Endothelial cell of umbilical vein (primary cell): Measurements from ENCODE around the gene TEDC2. TPM values are rescaled to one million over a fixed set of nuclear protein-coding genes. Genes with fewer than 3 reads are reported as not detected.

Experiments
- BruUV-seq: library from RNA; stranded (reverse); fragments of 400-500 nt; replicated peaks from 2 replicates; lab custom pipeline; 2021; lab: Mats Ljungman, UMichigan
- CTCF ChIA-PET: fragments of 300-600, 350-600 bp; sonication (Branson Sonifier 250); formaldehyde crosslinking; loops from one replicate; lab custom pipeline; 2021; ENCODE audit warnings: antibody characterized with exemption, inconsistent platforms; lab: Charles Lee
- POLR2A ChIA-PET: fragments of 300-600, 350-600 bp; sonication (Branson Sonifier 250); formaldehyde crosslinking; loops from one replicate; lab custom pipeline; 2021; ENCODE audit warnings: antibody characterized with exemption, inconsistent platforms; lab: Charles Lee
- DNase-seq: peaks from one replicate; pipeline ENCODE4 v3.0.0-alpha.2; 2011; ENCODE audit warnings: low read depth, low spot score
- FAIRE-seq: peaks from 2 replicates; lab custom pipeline; 2011; peaks lifted over from hg19 to GRCh38; lab: Jason Lieb, UNC
- H2AFZ ChIP-seq: 2 replicates; pipeline ENCODE4 v1.6.0; 2012; ENCODE audit warnings: low read depth, low read length, control low read depth, inconsistent platforms
- H3K27ac ChIP-seq: 2 replicates; pipeline ENCODE4 v1.5.1; 2011; ENCODE audit warnings: low read depth, mild to moderate bottlenecking, control low read depth, low read length, moderate library complexity; ENCODE audit not compliant: insufficient read depth
- H3K27me3 ChIP-seq, 2 experiments: 2 replicates each; pipeline versions ENCODE4 v1.6.0 to v1.6.1; 2011; ENCODE audit warnings: low read length in 2 of 2, mixed read lengths in 1 of 2; ENCODE audit not compliant: control insufficient read depth in 2 of 2, insufficient read depth in 2 of 2
- H3K36me3 ChIP-seq, 2 experiments: 2 replicates in 1 of 2; 3 replicates in 1 of 2; pipeline ENCODE4 v1.5.1; 2011; ENCODE audit warnings: low read length in 2 of 2, mild to moderate bottlenecking in 1 of 2, moderate library complexity in 1 of 2; ENCODE audit not compliant: control insufficient read depth in 2 of 2, insufficient read depth in 2 of 2; ENCODE audit errors: extremely low read depth in 1 of 2
- H3K4me1 ChIP-seq: 3 replicates; pipeline ENCODE4 v1.5.1; 2011; ENCODE audit warnings: mild to moderate bottlenecking, low read length; ENCODE audit not compliant: control insufficient read depth, insufficient read depth; ENCODE audit errors: extremely low read depth
- H3K4me2 ChIP-seq: 2 replicates; pipeline ENCODE4 v1.6.1; 2011; ENCODE audit warnings: low read length, control low read depth, mixed read lengths; ENCODE audit not compliant: insufficient read depth
- H3K4me3 ChIP-seq, 3 experiments: fragments of 200-600 bp in 1 of 3; sonication (generic), shearing (Covaris generic) in 1 of 3; replicated peaks in 1 of 3; 2 replicates each; pipeline ENCODE4 v1.5.1; 2011 to 2016; ENCODE audit warnings: control low read depth in 3 of 3, low read length in 3 of 3, mild to moderate bottlenecking in 2 of 3, inconsistent platforms in 1 of 3, low read depth in 1 of 3, moderate library complexity in 1 of 3; ENCODE audit not compliant: insufficient read depth in 1 of 3
- H3K79me2 ChIP-seq: 2 replicates; pipeline ENCODE4 v1.6.0; 2012; ENCODE audit warnings: low read length, inconsistent platforms; ENCODE audit not compliant: control insufficient read depth, insufficient read depth
- H3K9ac ChIP-seq: replicated peaks from 2 replicates; pipeline ENCODE3; 2011; ENCODE audit warnings: low read length, control low read depth; ENCODE audit not compliant: insufficient read depth; ENCODE audit errors: extremely low read depth
- H3K9me1 ChIP-seq: replicated peaks from 3 replicates; pipeline ENCODE4 v1.6.0; 2011; ENCODE audit warnings: mild to moderate bottlenecking, low read length; ENCODE audit not compliant: control insufficient read depth, insufficient read depth; ENCODE audit errors: extremely low read depth
- H3K9me3 ChIP-seq: replicated peaks from 2 replicates; pipeline ENCODE4 v1.5.1; 2012; ENCODE audit warnings: low read length, inconsistent platforms; ENCODE audit not compliant: control insufficient read depth, insufficient read depth
- H4K20me1 ChIP-seq: replicated peaks from 2 replicates; pipeline ENCODE3; 2011; ENCODE audit warnings: mild to moderate bottlenecking, low read length; ENCODE audit not compliant: control insufficient read depth, insufficient read depth; ENCODE audit errors: extremely low read depth
- CTCF ChIP-seq, 2 donors: IDR thresholded peaks; 1 replicate in 1 of 2; 2 replicates in 1 of 2; pipeline ENCODE4 v1.5.1; 2011; ENCODE audit warnings: low read length in 2 of 2, mild to moderate bottlenecking in 2 of 2, moderate library complexity in 2 of 2, control low read depth in 1 of 2, inconsistent platforms in 1 of 2, low read depth in 1 of 2; ENCODE audit not compliant: insufficient read depth in 1 of 2; ENCODE audit errors: extremely low read depth in 1 of 2
- EZH2 ChIP-seq: IDR thresholded peaks from 2 replicates; pipeline ENCODE4 v1.6.1; 2012; ENCODE audit warnings: borderline replicate concordance, low read depth, mild to moderate bottlenecking, moderate library complexity, low read length, inconsistent platforms; ENCODE audit not compliant: severe bottlenecking
- FOS ChIP-seq: IDR thresholded peaks from 2 replicates; pipeline ENCODE4 v1.6.1; 2011; ENCODE audit warnings: mild to moderate bottlenecking, low read length, moderate library complexity, borderline replicate concordance; ENCODE audit not compliant: insufficient read depth
- GATA2 ChIP-seq: IDR thresholded peaks from 2 replicates; pipeline ENCODE4 v1.7.0; 2011; ENCODE audit warnings: low read depth, mild to moderate bottlenecking, moderate library complexity, mixed read lengths, low read length; ENCODE audit not compliant: insufficient read length, insufficient read depth
- JUN ChIP-seq: IDR thresholded peaks from 2 replicates; pipeline ENCODE4 v1.6.1; 2011; ENCODE audit warnings: borderline replicate concordance, low read depth; ENCODE audit not compliant: insufficient read length, insufficient read depth
- MAX ChIP-seq: IDR thresholded peaks from 2 replicates; pipeline ENCODE4 v1.6.1; 2011; ENCODE audit not compliant: insufficient read depth, insufficient read length
- MYC ChIP-seq: IDR thresholded peaks from one replicate; pipeline ENCODE4 v1.6.1; 2011; ENCODE audit warnings: mild to moderate bottlenecking, low read depth, low read length
- POLR2A ChIP-seq: IDR thresholded peaks from 2 replicates; pipeline ENCODE4 v1.6.1; 2012; ENCODE audit warnings: low read depth, mild to moderate bottlenecking, control low read depth, low read length
- POLR2AphosphoS5 ChIP-seq: IDR thresholded peaks from 2 replicates; pipeline ENCODE4 v1.6.1; 2012; ENCODE audit warnings: low read depth, mild to moderate bottlenecking, control low read depth, low read length, moderate library complexity; ENCODE audit not compliant: insufficient read depth
- dilution Hi-C: fragments of 300-500 bp; cut with MboI; formaldehyde crosslinking; loops from one replicate; pipeline ENCODE4 v1.15.0; 2019; ENCODE audit warnings: low sequenced_read_pairs; ENCODE audit not compliant: extremely low pct_ligation_motif_present
- intact Hi-C: fragments of 100-400 bp; cut with micrococcal nuclease; formaldehyde crosslinking; loops from one replicate; pipeline ENCODE4 v1.10.0; 2022
- polyA plus RNA-seq, 4 experiments: library from polyadenylated mRNA; depleted of rRNA in 3 of 4; stranded (reverse) in 3 of 4; unstranded in 1 of 4; fragments of >200 nt; gene quantifications; 2 replicates each; pipeline versions ENCODE4 v1.2.1 to v1.2.3, GENCODE V29; 2011 to 2012; ENCODE audit warnings: missing spikeins in 1 of 4
- total RNA-seq: library from RNA; stranded (reverse); gene quantifications from 2 replicates; pipeline ENCODE4 v1.2.3, GENCODE V29; 2021

Gene TEDC2
- total and polyA plus RNA-seq, 2 donors (not counting 3 experiments of a cell fraction or from before 2014, with no cell fraction given), result 7.6 to 12.7 TPM

DNA sequence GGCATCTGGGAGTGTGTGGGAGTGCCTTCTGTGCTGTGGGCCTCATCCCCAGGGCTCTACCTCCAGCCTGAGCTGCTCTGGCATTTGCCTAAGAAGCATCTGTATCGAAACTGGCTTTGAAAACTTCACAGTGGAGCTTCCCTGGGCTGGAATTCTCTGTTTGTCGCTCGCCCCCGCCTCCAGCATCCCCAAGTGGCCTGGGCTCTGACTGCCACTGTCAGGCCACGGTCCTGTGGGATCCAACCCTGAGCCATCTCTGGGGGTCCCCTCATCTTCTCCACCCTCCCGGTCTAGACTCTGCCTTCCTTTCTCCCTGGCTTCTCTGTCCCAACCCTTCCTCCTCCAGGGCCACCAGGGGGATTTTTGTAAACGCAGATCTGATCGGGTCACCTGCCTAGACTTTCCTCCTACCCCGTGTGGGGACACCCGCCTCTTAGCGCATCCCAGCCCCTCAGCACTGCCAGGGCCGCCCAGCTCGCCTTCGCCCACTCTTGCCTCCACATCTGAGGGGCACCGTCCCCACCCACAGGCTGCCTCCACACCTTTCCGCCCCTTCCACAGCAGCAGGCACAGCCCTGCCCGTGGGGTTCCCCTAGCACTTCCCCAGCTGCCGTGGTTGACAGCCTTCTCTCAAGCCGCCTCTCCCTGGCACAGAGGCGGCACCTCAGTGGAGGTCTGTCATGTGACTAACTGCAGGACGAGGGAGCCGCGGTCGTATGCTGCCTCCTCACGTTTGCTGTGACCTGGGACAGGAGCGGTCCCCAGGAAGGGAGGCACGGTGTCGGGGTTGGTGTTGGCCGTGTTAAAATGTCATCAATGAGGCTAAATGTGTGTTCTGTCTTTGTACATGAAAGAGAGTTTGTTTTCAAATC, 27.0 kb downstream of the TEDC2 start:
- POLR2A ChIA-PET, result no interaction called here
- no peaks in the 10 kb centered on the region for H3K27me3 ChIP-seq
- no peaks in the 10 kb centered on the region for H3K9me1 ChIP-seq
- H3K36me3 ChIP-seq, result no peaks in the 10 kb centered on the region
- no peak overlapping the region for H2AFZ ChIP-seq
- intact Hi-C loops, result loop anchor here (1.0 kb wide), 1 partner anchor 25 kb away; no protein-coding TSS in a partner anchor
- TF ChIP-seq FOS, result no peak
- TF ChIP-seq POLR2AphosphoS5, result no peak
- TF ChIP-seq EZH2, result no peak
- TF ChIP-seq GATA2, result no peak
- no peak for TF ChIP-seq CTCF (IDR thresholded peaks at IDR 0.05; ENCODE audit: extremely low read depth in 1 of 2, insufficient read depth in 1 of 2, low read depth in 1 of 2, low read length in 2 of 2)
- no peak for TF ChIP-seq JUN
- no peak for TF ChIP-seq POLR2A
- TF ChIP-seq MAX, result no peak
- no peak for TF ChIP-seq MYC
- CTCF ChIA-PET, result interaction anchor here (1.2 to 3.0 kb wide), 2 partner anchors 12 to 14 kb away, joined by 7 to 14 read pairs; partner anchors contain the start of gene TBC1D24
- H4K20me1 ChIP-seq, result no peaks in the 10 kb centered on the region
- H3K4me3 ChIP-seq, result no peak overlapping the region
- H3K9me3 ChIP-seq, result no peaks in the 10 kb centered on the region
- H3K9ac ChIP-seq, result no peak overlapping the region
- H3K79me2 ChIP-seq, result peaks cover 6% of the 10 kb centered on the region
- H3K4me2 ChIP-seq, result no peak overlapping the region
- DNase-seq (no peak), FAIRE-seq (no peak)
- dilution Hi-C loops, result no loop called here
- H3K4me1 ChIP-seq, result no peaks in the 10 kb centered on the region
- H3K27ac ChIP-seq, result no peak overlapping the region
- no TSS peak for BruUV-seq
